HEK293T (cell line): ENCODE measurements around the gene AKIP1.
A peak's percentile ranks its signal among the peaks of the same experiment; 100 is the strongest.

Experiments
- CTCF ChIA-PET: fragments of 350-600 bp; formaldehyde crosslinking; extraction: SDS; loops from one replicate; lab custom pipeline; 2021; ENCODE audit warnings: antibody characterized with exemption, inconsistent platforms; lab: Yijun Ruan, JAX
- POLR2A ChIA-PET: fragments of 350-600 bp; formaldehyde crosslinking; extraction: SDS; loops from one replicate; lab custom pipeline; 2020; ENCODE audit warnings: antibody characterized with exemption, inconsistent platforms; lab: Yijun Ruan, JAX
- DNase-seq: peaks from one replicate; pipeline ENCODE4 v3.0.0; 2012; ENCODE audit warnings: mixed read lengths; ENCODE audit errors: extremely low spot score
- ARNT ChIP-seq: fragments of 450-650 bp; IDR thresholded peaks from 2 replicates; pipeline ENCODE4 v1.6.1; 2017; ENCODE audit warnings: mild to moderate bottlenecking
- BHLHE40 ChIP-seq: fragments of 450-650 bp; IDR thresholded peaks from 2 replicates; pipeline ENCODE4 v1.6.1; 2016; ENCODE audit warnings: mild to moderate bottlenecking, moderate library complexity, borderline replicate concordance
- CTBP1 ChIP-seq: fragments of 450-650 bp; IDR thresholded peaks from 2 replicates; pipeline ENCODE4 v1.6.1; 2016; ENCODE audit warnings: borderline replicate concordance
- ELF4 ChIP-seq: fragments of 450-650 bp; IDR thresholded peaks from 2 replicates; pipeline ENCODE4 v1.6.1; 2017; ENCODE audit warnings: antibody characterized with exemption
- FOXA1 ChIP-seq: fragments of 450-650 bp; IDR thresholded peaks from 2 replicates; pipeline ENCODE4 v1.6.1; 2016; ENCODE audit warnings: mild to moderate bottlenecking
- FOXK2 ChIP-seq: fragments of 450-650 bp; IDR thresholded peaks from 2 replicates; pipeline ENCODE4 v1.6.1; 2016; ENCODE audit warnings: mild to moderate bottlenecking
- FOXM1 ChIP-seq: fragments of 450-650 bp; IDR thresholded peaks from 2 replicates; pipeline ENCODE4 v1.6.1; 2017; ENCODE audit warnings: mild to moderate bottlenecking, borderline replicate concordance
- HDGF ChIP-seq: fragments of 450-650 bp; IDR thresholded peaks from 2 replicates; pipeline ENCODE4 v1.6.1; 2017; ENCODE audit warnings: antibody characterized with exemption, borderline replicate concordance
- L3MBTL2 ChIP-seq: fragments of 450-650 bp; conservative IDR thresholded peaks from 2 replicates; pipeline ENCODE4 v1.6.1; 2016; ENCODE audit warnings: mild to moderate bottlenecking
- LEF1 ChIP-seq: fragments of 450-650 bp; IDR thresholded peaks from 2 replicates; pipeline ENCODE4 v1.6.1; 2017; ENCODE audit warnings: mild to moderate bottlenecking, borderline replicate concordance
- NFRKB ChIP-seq: fragments of 450-650 bp; IDR thresholded peaks from 2 replicates; pipeline ENCODE4 v1.6.1; 2016; ENCODE audit warnings: mild to moderate bottlenecking, moderate library complexity
- PKNOX1 ChIP-seq: fragments of 450-650 bp; IDR thresholded peaks from 2 replicates; pipeline ENCODE4 v1.6.1; 2016
- SP1 ChIP-seq: fragments of 450-650 bp; IDR thresholded peaks from 2 replicates; pipeline ENCODE4 v1.6.1; 2017
- SUZ12 ChIP-seq: fragments of 450-650 bp; IDR thresholded peaks from 2 replicates; pipeline ENCODE4 v1.6.1; 2016; ENCODE audit warnings: mild to moderate bottlenecking
- TARDBP ChIP-seq: fragments of 450-650 bp; IDR thresholded peaks from 2 replicates; pipeline ENCODE4 v1.6.1; 2016
- ZNF384 ChIP-seq: fragments of 450-650 bp; IDR thresholded peaks from 2 replicates; pipeline ENCODE4 v1.6.1; 2016

Gene AKIP1

GRCh38 chr11:8942518-8943066 lies 31.6 kb downstream of the AKIP1 start, which contains the start of gene ASCL3:
ASCL3 (minus strand) TSS chr11:8943016; CDS start chr11:8938161, 4,855 bp downstream.
- DNase-seq = no peak
- TF ChIP-seq ARNT = no peak
- TF ChIP-seq PKNOX1 = no peak
- no peak for TF ChIP-seq SP1
- TF ChIP-seq HDGF = no peak
- TF ChIP-seq LEF1 = no peak
- TF ChIP-seq CTBP1 = no peak
- no peak for TF ChIP-seq ZNF384
- no peak for TF ChIP-seq NFRKB
- TF ChIP-seq BHLHE40 = no peak
- TF ChIP-seq TARDBP = no peak
- TF ChIP-seq FOXM1 = no peak
- TF ChIP-seq FOXA1 = no peak
- no peak for TF ChIP-seq L3MBTL2
- TF ChIP-seq ELF4 = no peak
- TF ChIP-seq SUZ12 = no peak
- TF ChIP-seq FOXK2 = no peak
- CTCF ChIA-PET = no interaction called here
- POLR2A ChIA-PET = no interaction called here

GRCh38 chr11:8947230-8947943 lies 36.4 kb downstream of the AKIP1 start:
- ChIA-PET POLR2A (no interaction called here), CTCF (interaction anchor here (1.1 kb wide), 1 partner anchor 12 kb away, joined by 5 read pairs; no protein-coding TSS in a partner anchor)
- no peak for DNase-seq
- TF ChIP-seq CTBP1 (no peak), HDGF (no peak), BHLHE40 (no peak), ZNF384 (no peak), TARDBP (no peak), FOXK2 (no peak), L3MBTL2 (no peak), ARNT (no peak)

DNA sequence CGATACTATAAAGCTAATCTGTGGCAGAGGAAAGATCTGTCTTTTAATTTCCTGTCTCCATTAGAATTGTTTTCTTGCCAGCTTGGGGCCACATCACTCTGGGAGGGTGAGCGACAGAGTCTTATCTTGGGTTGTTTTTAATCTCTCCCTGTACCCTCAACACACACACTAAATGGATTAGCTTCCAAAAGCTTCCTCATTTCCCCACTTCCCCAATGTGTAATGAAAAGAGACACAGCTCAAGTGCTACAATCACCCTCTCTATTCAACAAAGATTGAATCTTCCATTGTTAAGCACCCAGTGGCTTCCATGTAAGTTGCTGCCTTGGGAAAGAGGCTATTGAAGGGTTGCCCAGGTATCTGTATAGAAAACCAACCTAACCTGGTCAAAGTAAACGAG lies 37.9 kb downstream of the AKIP1 start:
- TF ChIP-seq PKNOX1 (no peak), SP1 (no peak), FOXM1 (no peak), FOXA1 (no peak), TARDBP (no peak), CTBP1 (no peak), NFRKB (no peak), ARNT (no peak), LEF1 (no peak), L3MBTL2 (no peak), ELF4 (no peak), BHLHE40 (no peak), HDGF (no peak), SUZ12 (no peak), FOXK2 (no peak), ZNF384 (no peak)
- CTCF ChIA-PET = interaction anchor here (1.1 kb wide), 1 partner anchor 11 kb away, joined by 5 read pairs; no protein-coding TSS in a partner anchor
- no peak for DNase-seq
- POLR2A ChIA-PET = no interaction called here

DNA sequence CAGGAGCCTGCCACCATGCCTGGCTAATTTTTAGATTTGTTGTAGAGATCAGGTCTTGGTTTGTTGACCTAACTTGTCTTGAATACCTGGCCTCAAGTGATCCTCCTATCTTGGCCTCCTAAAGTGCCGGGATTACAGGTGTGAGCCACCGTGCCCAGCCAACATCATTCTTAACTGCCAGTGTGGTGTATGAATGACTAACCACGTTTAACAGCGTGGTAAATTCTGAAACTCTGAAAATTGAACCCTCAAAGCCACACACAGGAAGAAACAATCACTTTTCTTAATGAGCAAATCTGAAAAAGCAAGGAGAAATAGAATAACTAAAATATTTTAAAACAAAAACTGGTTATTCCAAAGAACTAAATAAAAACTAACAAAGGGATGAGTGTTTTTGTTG lies 45.9 kb downstream of the AKIP1 start:
- DNase-seq = no peak
- TF ChIP-seq CTBP1 = no peak
- TF ChIP-seq TARDBP = no peak
- no peak for TF ChIP-seq FOXA1
- TF ChIP-seq ARNT = no peak
- TF ChIP-seq SP1 = no peak
- TF ChIP-seq L3MBTL2 = no peak
- TF ChIP-seq SUZ12 = no peak
- TF ChIP-seq FOXM1 = no peak
- no peak for TF ChIP-seq ELF4
- TF ChIP-seq HDGF = no peak
- no peak for TF ChIP-seq FOXK2
- CTCF ChIA-PET = no interaction called here
- POLR2A ChIA-PET = interaction anchor here (1.2 kb wide), 1 partner anchor 8 kb away, joined by 4 read pairs; no protein-coding TSS in a partner anchor

DNA sequence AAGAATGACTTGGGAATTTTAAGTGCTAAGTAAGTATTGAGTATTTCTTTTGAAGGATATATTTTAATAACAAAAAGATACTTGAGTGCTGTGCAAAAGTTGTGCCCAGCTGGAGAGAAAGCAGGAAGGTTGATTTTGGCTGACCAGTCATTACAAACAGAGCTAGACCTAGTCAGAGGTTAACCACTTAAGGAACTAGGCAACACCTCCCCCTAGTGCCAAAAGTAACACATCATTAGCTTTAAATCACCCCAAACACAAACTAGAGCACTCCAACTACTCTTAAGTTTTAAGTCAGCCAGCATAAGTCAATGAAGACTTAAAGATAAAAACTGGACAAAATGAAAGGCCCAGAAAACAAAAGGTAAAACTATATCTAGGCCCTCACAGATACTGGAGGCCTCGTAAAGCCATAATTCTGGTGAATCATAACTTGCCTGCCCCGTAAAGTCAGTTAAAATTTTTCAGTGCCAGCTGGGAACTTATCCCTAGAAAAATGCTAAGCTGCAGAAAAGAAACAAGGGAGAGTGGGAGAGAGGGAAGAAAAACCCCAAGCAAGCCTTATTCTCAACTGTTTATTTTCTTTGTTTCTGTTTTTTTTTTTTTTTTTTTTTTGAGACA lies 48.7 kb downstream of the AKIP1 start:
- DNase-seq = peak; percentile 63
- ChIA-PET CTCF (interaction anchor here (0.5 to 1.6 kb wide), 13 partner anchors 11 to 766 kb away, joined by 3 to 11 read pairs (median 3); a partner anchor contains a TSS), POLR2A (interaction anchor here (1.2 to 1.6 kb wide), 2 partner anchors 49 to 277 kb away, joined by 8 read pairs; partner anchors contain the start of genes AKIP1, RPL27A and TRIM66)
- TF ChIP-seq SP1 = no peak
- no peak for TF ChIP-seq TARDBP
- TF ChIP-seq FOXA1 = no peak
- no peak for TF ChIP-seq FOXM1
- TF ChIP-seq FOXK2 = no peak
- no peak for TF ChIP-seq PKNOX1
- TF ChIP-seq ELF4 = no peak
